Measurements from ENCODE around the gene TXK. TPM values are rescaled to one million over a fixed set of nuclear protein-coding genes. Genes with fewer than 3 reads are reported as not detected.

TXK gene
- total RNA-seq, 3 donors from 2014 or later, result 1.6 to 3.4 (median 3.2) TPM

GRCh38 chr4:48064349-48064748 is 69.7 kb downstream of the TXK start:
- Histone ChIP-seq H3K4me3 (no peak overlapping the region), H3K36me3 (no peaks in the 10 kb centered on the region), H3K4me1 (no peaks in the 10 kb centered on the region), H3K27ac (no peak overlapping the region), H3K27me3 (no peaks in the 10 kb centered on the region), H3K9me3 (no peaks in the 10 kb centered on the region)
- no peak for DNase-seq (ENCODE audit: low spot score in 2 of 2)
- intact Hi-C loops (cut with DNase I; ENCODE audit: low total_unique reads), result no loop called here
- no peak for TF ChIP-seq CTCF (IDR thresholded peaks at IDR 0.05)
- no peak for TF ChIP-seq POLR2AphosphoS5 (IDR thresholded peaks at IDR 0.05)

GRCh38 chr4:48058617-48059530 is 75.2 kb downstream of the TXK start:
- intact Hi-C loops (cut with DNase I; ENCODE audit: low total_unique reads), result loop anchor here (10.0 kb wide), 1 partner anchor 714 kb away; no protein-coding TSS in a partner anchor

GRCh38 chr4:48051078-48051477 is 83.0 kb downstream of the TXK start:
- Histone ChIP-seq H3K4me1 (no peaks in the 10 kb centered on the region), H3K4me3 (no peak overlapping the region), H3K36me3 (no peaks in the 10 kb centered on the region), H3K27me3 (no peaks in the 10 kb centered on the region), H3K9me3 (no peaks in the 10 kb centered on the region), H3K27ac (no peak overlapping the region)
- intact Hi-C loops (cut with DNase I; ENCODE audit: low total_unique reads), result loop anchor here (10.0 kb wide), 1 partner anchor 706 kb away; no protein-coding TSS in a partner anchor
- TF ChIP-seq POLR2A (IDR thresholded peaks at IDR 0.05) (no peak), CTCF (IDR thresholded peaks at IDR 0.05) (no peak), POLR2AphosphoS5 (IDR thresholded peaks at IDR 0.05) (no peak)
- DNase-seq (ENCODE audit: low spot score in 2 of 2), result no peak

More at GRCh38 chr4:48058617-48059530, 75.2 kb downstream of the TXK start:
- Histone ChIP-seq H3K27ac (no peak overlapping the region), H3K4me1 (no peaks in the 10 kb centered on the region), H3K27me3 (no peaks in the 10 kb centered on the region), H3K36me3 (no peaks in the 10 kb centered on the region), H3K4me3 (no peak overlapping the region), H3K9me3 (no peaks in the 10 kb centered on the region)
- TF ChIP-seq POLR2AphosphoS5 (IDR thresholded peaks at IDR 0.05), result no peak
- TF ChIP-seq POLR2A (IDR thresholded peaks at IDR 0.05), result no peak
- no peak for TF ChIP-seq CTCF (IDR thresholded peaks at IDR 0.05)
- no peak for DNase-seq (ENCODE audit: low spot score in 2 of 2)

- H3K4me3 ChIP-seq, result no peak overlapping the region
- H3K27ac ChIP-seq, result no peak overlapping the region
- intact Hi-C loops (cut with DNase I; ENCODE audit: low total_unique reads), result no loop called here
- H3K27me3 ChIP-seq, result peaks cover 0 to 5% of the 10 kb centered on the region in 2 donors
- no peaks in the 10 kb centered on the region for H3K4me1 ChIP-seq
- no peaks in the 10 kb centered on the region for H3K9me3 ChIP-seq
- TF ChIP-seq POLR2AphosphoS5 (IDR thresholded peaks at IDR 0.05) (no peak), CTCF (IDR thresholded peaks at IDR 0.05) (no peak), POLR2A (IDR thresholded peaks at IDR 0.05) (no peak)
- DNase-seq (ENCODE audit: low spot score in 2 of 2), result no peak
- no peaks in the 10 kb centered on the region for H3K36me3 ChIP-seq
Observed at GRCh38 chr4:48049483-48049882, 84.6 kb downstream of the TXK start.

GRCh38 chr4:48047896-48048295 is 86.2 kb downstream of the TXK start:
- Histone ChIP-seq H3K9me3 (no peaks in the 10 kb centered on the region), H3K36me3 (no peaks in the 10 kb centered on the region), H3K27me3 (peaks cover 0 to 5% of the 10 kb centered on the region in 2 donors), H3K27ac (no peak overlapping the region), H3K4me1 (no peaks in the 10 kb centered on the region), H3K4me3 (no peak overlapping the region)
- no peak for TF ChIP-seq POLR2AphosphoS5 (IDR thresholded peaks at IDR 0.05)
- no peak for TF ChIP-seq POLR2A (IDR thresholded peaks at IDR 0.05)
- no peak for TF ChIP-seq CTCF (IDR thresholded peaks at IDR 0.05)
- intact Hi-C loops (cut with DNase I; ENCODE audit: low total_unique reads), result no loop called here
- DNase-seq (ENCODE audit: low spot score in 2 of 2), result no peak
